HUDEP-2 (cell line): Measurements from ENCODE around the gene BTBD2.

Experiments
- DNase-seq, 76 experiments: peaks; one replicate each; lab custom pipeline; 2025; ENCODE audit not compliant: unreplicated experiment in 76 of 76; lab: John Stamatoyannopoulos, UW

Gene BTBD2

DNA sequence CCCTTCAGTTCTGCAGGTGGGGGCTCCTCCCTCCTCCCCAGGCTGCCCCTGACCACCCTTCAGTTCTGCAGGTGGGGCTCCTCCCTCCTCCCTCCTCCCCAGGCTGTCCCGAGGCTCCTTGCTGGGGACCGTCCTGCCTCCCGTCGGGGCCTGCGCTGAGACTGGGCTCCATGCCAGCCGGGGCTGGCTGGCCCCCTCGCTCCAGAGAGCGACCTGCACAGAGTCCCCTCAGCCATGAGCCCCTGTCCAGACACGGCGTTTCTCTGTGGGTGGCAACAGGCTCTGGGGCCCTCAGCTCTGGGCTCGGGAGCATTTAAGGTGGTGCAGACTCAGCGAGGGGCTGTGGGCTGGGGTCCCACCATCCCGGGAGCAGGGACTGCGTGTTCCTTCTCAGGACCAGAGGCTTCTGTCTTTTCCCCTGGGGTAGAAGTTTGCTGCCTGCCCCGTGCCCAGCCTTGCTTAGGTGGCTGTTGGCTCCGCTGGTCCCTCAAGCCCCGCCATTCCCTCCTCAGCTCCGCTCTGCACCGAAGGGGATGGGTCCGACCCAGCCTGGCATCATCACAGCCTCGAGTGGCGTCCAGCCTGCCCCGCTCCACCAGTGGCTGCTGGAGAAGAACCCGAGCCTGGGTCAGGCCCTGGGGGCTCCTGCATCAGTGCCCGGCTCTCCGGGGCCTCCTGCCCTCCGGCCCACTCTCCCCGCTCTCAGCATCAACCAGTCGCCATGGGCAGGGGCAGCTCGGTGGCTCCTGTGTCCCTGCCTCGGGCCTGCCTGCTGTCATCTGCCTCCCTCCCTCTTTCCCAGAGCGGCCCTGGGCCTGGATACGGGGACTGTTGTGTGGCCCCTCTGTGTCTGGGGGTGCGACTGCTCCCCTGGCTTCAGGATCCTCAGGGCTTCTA, 47.0 kb downstream of the BTBD2 start:
- DNase-seq = no peak

DNA sequence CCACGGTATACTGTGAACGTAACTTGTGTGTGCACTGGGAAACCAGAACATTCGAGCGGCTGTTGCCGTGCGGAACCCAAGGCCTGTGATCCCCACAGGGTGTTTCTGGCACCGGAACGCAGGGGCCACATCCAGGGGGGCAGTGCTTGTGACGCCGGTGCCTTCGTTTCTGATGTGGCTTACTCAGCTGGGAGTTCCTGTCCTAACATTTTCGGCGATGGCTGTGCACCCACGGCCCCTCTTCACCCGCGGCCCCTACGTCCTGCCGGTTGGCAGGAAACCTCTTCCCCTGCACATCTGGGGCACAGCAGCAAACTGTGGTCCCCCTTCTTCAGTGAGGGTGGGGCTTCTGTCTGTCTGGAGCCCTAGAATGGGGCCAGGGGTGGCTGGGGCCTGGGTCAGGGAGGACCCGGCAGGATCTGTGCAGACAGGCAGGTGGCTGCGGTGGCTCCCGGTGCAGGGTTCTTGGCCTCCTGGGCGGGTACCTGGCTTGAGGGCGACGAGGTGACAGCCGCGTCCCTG, 48.4 kb downstream of the BTBD2 start:
- no peak for DNase-seq

DNA sequence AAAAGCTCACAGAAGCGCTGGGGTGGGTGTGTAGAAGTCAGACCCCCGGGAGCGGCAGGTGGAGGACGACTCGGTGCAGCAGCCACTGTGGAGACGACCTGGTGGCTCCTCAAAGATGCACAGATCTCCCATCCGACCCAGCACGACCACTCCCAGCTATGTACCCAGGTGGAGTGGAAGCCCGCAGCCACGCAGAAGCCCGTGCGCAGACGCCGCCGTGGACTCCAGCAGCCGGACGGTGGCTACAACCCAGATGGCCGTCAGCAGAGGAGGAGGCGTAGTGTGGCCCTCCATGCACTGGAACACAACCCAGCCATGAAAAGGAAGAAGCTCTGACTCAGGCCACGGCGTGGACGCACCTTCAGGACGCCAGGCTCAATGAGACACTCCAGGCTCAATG, 52.8 kb downstream of the BTBD2 start:
- no peak for DNase-seq

DNA sequence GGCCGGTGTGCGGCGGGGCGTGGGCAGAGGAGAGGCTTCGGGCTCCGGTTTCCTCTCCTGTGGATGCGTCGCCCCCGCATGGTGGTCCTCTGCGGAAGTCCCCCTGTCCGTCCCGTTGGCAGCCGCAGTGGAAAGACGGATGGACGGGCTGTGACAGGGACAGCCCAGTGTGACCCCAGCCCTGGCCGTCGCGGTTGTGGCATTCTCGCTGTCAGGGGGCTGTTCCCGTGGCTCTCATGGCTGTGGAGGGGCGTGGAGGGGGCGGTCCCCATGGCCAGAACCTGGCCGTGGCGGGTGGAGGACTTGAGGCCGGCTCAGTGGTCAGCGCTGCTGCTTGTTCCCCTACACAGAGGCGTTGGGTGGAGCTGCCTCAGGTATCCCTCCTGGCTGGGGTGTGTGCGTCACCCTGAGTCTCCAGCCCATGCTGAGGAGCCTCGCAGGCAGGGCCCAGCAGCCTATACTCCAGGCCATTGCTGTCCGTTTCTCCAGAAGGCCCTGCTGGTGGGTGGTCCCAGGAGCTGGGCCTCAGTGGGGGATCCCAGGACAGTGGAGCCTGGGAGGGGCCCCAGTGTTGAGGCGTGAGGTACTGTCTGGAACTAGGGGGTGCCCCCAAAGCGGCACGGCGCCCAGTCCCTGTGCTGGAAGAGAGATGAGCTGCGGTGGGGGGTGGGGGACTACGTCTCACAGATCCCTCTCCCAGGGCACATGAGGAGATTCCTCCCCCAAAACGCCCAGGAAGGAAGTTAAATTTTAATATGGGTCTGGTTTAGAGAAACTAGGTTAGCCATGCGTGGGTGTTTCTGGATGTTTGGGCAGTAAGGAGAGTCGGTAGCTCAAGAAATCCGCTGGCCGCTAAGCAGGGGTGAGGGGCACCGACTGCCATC, 54.3 kb downstream of the BTBD2 start:
- no peak for DNase-seq

DNA sequence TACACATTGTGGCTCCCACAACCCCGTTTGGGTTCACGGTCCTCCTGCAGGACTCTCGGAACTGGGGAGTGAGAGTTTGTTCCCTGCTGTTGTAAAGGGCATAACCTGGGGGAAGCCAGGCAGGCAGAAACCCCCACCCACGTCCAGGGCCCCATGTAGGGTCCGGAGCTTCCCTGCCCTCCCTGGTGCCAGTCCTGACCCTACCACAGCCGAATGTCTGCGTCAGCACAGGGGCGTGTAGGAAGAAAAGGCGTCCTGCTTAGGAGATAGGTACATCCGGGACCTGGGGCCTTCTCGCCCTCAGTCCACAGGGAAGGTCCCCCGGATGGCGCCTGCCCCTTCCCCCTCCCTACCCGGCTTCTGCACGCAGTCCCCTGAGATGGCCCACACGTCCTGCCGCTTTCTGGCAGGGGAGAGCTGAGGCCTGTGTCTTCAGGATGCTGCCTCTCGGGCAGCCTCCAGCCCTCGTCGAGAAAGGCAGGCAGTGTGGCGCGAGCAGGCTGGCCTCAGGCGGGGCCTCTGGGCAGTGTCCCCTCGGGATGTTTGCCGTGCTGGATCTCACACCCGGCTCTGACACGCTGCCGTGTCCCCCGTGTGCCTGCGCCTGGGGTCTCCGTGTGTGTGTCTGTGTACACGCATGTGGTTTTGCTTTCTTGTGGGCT, 55.5 kb downstream of the BTBD2 start:
- DNase-seq = no peak

DNA sequence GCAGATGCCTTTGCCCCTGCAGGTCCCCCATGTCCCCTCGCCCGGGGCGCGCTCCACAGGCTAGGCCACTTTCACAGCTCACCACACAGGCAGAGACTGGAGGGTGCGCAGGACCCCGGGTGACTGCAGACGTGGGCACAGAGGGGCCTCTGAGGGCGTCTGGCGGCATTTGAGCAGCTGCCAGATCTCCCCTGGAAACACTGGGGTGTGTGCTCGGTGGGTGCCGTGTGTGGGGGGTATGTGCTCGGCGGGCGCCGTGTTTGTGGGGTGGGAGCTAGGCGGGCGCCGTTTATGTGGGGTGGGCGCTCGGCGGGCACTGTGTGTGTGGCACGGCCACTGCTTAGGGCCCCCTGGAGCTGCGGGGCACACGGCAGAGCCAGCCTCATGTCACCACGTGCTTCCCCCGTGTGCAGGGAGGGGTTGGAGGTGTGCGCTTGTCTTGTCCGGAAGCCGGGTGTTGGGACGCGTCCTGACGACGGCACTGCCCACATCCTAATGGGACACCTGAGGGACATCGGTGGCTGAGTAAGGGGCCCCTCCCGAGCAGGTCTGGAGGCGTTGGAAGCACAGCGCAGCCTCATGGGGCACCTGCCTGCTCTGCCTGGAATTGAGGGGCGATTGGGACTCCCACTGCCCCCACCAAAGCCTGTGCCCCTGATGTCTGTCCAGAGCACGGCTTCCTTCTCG, 57.8 kb downstream of the BTBD2 start:
- DNase-seq = no peak

DNA sequence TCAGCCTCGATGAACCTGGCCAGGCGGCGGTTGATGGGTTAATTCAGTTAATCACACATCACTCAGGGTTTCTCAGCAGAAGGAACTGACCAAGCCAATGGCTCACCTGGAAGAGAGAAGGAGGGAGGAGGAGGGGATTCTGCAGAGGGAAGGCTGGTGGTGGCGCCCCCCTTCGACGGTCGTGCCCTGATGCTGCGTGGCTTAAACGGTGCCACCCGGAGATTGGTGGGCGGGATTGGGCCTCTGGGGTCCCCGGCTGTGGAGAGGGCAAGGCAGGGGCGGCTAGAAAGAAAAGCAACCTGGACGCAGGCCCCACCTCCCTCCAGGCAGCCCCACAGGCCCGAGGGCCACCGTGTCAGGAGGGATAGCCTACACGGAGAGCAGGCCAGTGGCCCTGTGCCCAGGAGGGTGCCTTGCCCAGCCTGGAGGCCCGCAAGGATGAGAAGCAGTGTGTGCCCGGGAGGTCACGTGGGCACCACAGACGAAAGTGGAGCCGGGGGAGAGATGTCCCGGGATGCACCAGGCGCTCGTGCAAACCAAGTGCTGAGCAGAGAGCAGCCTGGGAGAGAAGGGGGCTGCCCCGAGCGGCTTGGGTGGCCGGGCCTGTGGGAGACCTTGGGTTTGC, 58.5 kb downstream of the BTBD2 start:
- DNase-seq = no peak

DNA sequence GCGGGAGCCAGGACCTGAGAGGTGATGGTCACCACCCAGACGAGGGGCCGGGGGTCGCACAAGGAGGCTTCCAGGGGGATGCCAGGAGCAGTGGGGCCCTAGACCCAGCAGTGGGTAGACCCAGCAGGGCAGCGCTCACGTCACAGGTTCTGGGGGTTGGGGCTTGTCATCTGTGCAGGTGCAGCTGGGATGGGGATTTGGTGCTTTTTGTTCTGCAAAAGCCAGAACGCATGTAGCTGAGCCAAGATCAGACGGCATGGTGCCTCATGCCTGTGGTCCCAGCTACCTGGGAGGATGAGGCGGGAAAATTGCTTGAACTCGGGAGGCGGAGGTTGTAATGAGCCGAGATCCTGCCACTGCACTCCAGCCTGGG, 59.4 kb downstream of the BTBD2 start:
- DNase-seq = no peak

DNA sequence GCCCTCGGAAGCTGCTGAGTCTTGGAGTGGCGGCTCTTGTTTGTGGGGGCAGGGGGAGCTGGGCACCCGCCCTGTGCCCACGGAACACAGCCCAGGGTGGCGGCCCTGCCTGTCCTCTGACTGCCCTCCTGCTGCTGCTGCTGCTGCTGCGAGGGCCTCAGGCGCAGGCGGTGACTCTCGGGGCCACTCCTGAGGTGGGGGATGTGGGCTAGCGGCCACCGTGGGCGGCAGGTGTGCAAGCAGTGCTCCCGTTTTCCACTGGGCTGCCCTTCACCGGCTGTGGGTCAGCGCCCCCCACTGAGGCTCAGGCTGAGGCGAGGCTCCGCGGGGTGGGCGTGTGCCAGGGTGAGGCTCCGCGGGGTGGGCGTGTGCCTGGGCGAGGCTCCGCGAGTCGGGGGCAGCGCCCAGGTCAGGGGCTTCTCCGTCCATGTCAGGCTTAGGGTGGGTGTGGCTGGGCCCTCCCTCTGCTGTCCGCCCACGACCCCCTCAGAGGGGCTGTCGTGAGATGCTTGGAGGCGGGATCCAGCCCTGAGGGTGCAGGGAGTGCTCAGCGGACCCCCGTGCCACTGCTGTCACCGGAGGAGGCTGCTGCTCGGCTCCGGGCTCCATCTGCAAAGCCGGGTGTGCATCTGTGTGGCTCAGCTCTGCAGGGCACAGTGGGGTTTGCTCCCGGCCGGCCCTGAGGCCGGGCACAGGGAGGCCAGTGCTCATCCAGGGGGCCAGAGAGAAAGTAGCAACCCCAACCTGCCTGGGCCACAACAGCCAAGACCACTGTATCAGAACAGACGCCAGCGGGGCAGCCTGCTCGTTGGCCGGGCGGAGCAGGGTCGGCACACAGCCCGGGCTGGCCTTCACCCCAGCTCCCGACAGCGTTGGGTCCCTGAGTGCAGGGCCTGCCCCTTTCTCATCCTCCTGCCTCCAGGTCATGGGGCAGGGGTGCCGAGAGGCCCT, 60.1 kb downstream of the BTBD2 start:
- peak in 1 of 76 experiments; percentile 15 for DNase-seq

DNA sequence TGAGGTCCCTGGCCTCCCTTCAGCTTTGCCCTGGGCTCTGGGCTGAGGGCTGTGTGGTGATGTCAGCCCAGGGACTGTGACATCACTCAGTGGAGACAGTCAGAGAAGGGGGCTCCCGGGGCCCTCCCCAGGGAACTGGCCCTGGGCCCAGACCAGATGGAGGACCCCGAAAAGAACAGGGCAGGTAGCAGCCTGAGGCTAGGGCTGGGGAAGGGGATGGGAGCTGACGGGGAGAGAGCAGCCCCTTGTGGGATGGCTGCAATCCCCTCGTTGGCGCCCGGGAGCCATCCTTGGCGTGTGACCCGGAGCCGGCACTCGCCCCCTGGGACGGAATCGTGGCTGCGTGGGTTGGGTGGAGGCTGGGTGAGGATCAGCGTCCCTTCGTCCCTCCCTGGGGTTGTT, 61.0 kb downstream of the BTBD2 start:
- DNase-seq = no peak

DNA sequence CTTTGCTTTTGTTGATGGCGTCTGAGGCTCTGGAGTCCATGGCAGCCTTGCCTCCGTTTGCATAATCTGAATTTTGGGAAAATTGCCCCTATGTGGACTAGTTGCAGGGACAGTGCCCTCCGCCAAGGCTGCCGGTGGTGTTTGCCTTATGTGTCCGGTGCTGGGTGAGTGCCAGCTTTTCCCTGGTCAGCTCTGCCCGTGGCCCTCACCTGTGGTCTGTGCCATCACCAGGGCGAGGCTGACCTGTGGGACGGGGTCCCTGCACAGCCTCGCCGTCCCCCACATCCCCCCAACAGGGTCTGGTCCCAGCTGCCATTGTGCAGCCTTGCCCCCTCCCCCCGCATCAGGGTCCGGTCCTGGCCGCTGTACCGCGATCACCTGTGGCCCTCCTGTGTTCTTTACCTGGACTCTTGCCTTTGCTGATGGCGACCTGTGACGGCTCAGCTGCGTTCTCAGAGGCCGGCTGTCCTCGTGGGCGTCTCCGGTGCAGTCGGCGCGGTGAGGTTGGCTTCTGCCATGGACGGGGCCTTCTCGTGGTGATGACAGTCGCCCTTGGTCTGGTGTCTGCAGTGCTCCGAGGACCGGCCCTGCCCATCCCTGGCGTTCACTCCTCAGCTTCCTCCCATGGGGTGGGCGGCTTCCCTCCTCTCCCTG, 61.9 kb downstream of the BTBD2 start:
- DNase-seq = no peak

DNA sequence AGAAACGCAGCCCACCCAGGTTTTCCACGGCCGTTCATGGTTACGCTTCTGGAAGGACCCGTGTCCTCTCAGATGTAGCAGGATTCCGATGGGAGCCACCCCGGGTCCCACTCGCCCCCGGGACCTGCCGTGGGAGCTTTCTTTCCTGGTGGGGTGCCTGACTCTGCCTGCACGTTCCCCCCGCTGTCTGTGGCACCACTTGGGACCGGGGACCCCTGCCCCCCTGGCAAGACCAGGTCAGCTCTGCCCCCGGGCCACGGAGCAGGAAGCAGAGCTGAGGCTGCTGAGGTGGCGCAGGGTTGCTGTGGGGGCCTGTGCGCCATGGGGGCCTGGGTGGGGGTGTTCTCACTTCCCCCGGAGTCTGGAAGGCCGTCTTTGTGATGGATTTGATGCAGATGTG, 62.5 kb downstream of the BTBD2 start:
- no peak for DNase-seq

DNA sequence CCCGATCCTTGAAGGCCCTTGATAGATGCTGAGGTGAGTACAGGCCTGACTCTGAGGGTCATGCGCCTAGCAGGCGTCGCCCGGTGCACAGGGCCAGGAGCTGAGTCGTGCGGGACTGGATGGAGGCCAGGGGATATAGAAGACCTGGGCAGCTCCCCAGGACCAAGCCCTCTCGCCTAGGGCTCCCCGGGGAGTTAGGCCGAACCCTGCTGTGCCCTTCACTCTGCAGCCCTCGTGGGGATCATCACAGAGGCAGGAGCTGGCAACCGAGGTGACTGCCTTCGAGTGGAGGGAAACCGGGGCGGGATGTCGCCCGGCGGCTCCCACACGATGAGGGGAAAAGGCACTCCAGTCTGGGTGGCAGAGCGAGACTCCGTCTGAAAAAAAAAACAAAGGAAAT, 62.9 kb downstream of the BTBD2 start:
- peak in 11 of 76 experiments; percentile 11 to 44 (median 20) for DNase-seq

DNA sequence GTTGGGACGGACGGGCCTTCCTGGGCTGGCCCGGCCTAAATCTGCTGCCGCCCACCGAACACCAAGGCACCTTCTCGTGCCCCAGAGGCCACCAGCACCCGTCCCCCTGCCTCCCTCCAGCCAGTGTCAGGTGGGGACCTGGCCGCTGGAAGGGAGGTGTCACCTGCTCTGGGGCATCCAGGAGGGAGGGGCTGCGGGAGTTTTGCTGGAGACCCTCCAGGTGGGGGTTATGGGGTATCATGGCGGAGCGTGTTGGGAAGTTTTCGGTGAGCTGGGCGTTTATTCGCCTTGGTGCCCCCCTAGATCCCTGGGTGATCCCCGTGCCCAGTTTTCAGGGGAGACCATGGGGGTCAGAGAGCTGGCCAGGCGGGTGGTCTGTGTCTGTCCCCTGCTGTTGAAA, 64.9 kb downstream of the BTBD2 start:
- DNase-seq = no peak

DNA sequence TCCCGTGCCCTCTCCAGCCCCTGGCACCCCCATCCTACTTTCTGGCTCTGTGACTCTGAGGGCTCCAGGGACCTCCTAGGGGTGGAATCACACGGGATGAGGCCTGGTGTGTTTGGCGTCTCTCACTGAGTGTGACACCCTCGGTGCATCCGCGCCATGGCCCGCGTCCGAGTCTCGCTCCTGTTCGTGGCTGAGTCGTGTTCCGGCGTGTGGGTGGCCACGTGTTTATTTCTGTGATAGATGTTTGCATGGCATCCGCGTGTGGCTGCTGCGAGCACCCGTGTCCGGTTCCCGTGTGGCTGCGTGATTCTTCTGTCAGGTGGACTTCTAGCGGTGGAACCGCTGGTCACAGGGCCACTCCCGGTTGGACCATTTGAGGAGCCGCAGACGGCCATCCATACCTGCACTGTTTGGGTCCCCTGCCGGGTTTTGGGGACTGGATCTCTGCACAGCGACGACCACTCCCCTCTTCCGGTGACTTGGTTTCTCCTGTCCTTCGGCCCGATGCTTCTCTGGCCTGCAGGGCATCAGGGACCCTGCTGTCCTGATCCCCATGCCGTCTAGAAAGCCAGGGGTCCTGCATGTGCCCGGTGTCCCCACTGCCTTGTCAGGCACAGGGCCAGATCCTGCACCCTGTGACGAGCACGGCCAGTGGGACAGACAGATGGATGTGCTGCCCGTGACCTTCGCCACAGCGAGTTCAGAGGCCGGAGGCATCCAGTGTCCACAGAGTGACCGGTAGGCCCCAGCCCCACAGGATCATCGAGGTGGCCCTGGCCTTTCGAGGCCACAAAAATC, 66.0 kb downstream of the BTBD2 start:
- DNase-seq = no peak

DNA sequence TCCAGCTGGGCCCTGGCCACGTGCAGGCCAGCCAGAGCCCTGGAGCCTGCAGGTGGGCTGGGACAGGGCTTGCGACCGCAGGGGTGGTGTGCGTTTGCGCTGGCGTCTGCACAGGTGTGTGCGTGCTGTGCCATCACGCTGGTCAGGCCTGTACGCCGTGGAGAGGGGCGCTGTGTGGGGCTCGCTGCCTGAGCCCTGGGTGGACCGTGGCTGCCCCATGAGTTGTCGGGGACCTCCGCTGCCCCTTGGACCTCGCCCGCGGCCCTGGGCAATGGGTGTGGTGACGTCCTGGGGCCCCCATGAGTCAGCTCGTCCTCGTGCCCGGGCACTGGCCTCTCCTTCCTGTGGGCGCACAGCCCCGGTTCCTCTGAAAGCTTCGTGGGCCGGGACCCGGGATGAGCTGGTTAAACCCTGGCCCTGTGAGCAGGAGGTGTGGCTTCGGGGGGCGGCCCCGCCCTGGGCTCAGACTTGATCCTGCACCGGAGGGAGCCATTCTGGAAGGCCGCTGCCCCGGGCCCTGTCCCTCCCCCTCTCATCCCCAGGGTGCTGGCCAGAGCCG, 67.8 kb downstream of the BTBD2 start:
- DNase-seq = no peak

DNA sequence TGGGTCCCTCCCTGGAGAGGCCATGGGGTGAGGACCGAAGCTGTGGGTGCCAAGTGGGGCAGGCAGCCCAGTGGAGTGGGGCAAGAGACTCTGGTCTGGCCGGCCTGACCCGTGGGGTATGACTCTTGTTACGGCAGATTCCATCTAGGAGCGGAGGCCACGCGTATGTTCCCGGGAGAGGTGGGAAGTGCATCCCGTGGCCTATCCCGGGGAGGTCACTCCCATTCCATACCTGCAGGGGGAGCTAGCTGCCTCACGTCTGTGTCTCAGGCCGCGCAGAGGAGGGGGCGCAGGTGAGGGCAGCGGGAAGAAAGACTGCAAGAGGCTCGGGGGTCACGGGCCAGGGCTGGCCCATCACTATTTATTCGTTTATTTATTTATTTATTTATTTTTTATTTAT, 69.6 kb downstream of the BTBD2 start:
- peak in 12 of 76 experiments; percentile 16 to 42 (median 25) for DNase-seq
